OCI-LY1 (cell line): Measurements from ENCODE around the gene TBC1D5.

Experiments
- H2AFZ ChIP-seq: fragments of 200-600 bp; sonication (generic), shearing (Covaris generic); 2 replicates; pipeline ENCODE4 v1.6.0; 2014; ENCODE audit warnings: antibody characterized with exemption, mild to moderate bottlenecking, low read length
- H3F3A ChIP-seq: fragments of 200-600 bp; sonication (generic), shearing (Covaris generic); 2 replicates; pipeline ENCODE4 v1.6.0; 2014; ENCODE audit warnings: mild to moderate bottlenecking, antibody characterized with exemption, low read length, moderate library complexity; ENCODE audit not compliant: insufficient read depth
- H3K27ac ChIP-seq: fragments of 200-600 bp; sonication (generic); 2 replicates; pipeline ENCODE4 v1.5.1; 2014; ENCODE audit warnings: low read length, mixed run types, mild to moderate bottlenecking, low read depth; ENCODE audit not compliant: poor library complexity, severe bottlenecking
- H3K27me3 ChIP-seq: fragments of 200-600 bp; sonication (generic); 2 replicates; pipeline ENCODE4 v1.6.0; 2014; ENCODE audit warnings: antibody characterized with exemption, mild to moderate bottlenecking, low read length, moderate library complexity; ENCODE audit not compliant: insufficient read depth
- H3K36me3 ChIP-seq: fragments of 200-600 bp; sonication (generic); 2 replicates; pipeline ENCODE4 v1.6.1; 2014; ENCODE audit warnings: mild to moderate bottlenecking, antibody characterized with exemption, low read length, moderate library complexity, mixed read lengths; ENCODE audit not compliant: insufficient read depth
- H3K4me1 ChIP-seq: fragments of 200-600 bp; sonication (generic); 2 replicates; pipeline ENCODE4 v1.5.1; 2014; ENCODE audit warnings: mild to moderate bottlenecking, low read length, moderate library complexity; ENCODE audit not compliant: insufficient read depth, severe bottlenecking
- H3K4me2 ChIP-seq: fragments of 200-600 bp; sonication (generic), shearing (Covaris generic); 2 replicates; pipeline ENCODE4 v1.6.1; 2014; ENCODE audit warnings: low read length
- H3K4me3 ChIP-seq: fragments of 200-600 bp; sonication (generic); 2 replicates; pipeline ENCODE4 v1.5.1; 2014; ENCODE audit warnings: low read length, low read depth, mild to moderate bottlenecking, mixed read lengths; ENCODE audit not compliant: poor library complexity, severe bottlenecking
- H3K79me2 ChIP-seq: fragments of 200-600 bp; shearing (Covaris generic); 2 replicates; pipeline ENCODE4 v1.6.1; 2016; ENCODE audit warnings: mixed run types, low read length, mixed read lengths; ENCODE audit not compliant: insufficient read depth
- H3K9ac ChIP-seq: fragments of 200-600 bp; sonication (generic), shearing (Covaris generic); 2 replicates; pipeline ENCODE4 v1.6.1; 2014; ENCODE audit warnings: mild to moderate bottlenecking, low read length, mixed read lengths
- H3K9me2 ChIP-seq: fragments of 200-600 bp; sonication (generic), shearing (Covaris generic); 2 replicates; pipeline ENCODE4 v1.6.1; 2014; ENCODE audit warnings: low read depth, mild to moderate bottlenecking, low read length, mixed read lengths
- H3K9me3 ChIP-seq: fragments of 200-600 bp; shearing (Covaris generic); 2 replicates; pipeline ENCODE4 v1.6.1; 2014; ENCODE audit warnings: low read length, mixed read lengths
- H4K20me1 ChIP-seq: fragments of 200-600 bp; sonication (generic), shearing (Covaris generic); 2 replicates; pipeline ENCODE4 v1.6.0; 2016; ENCODE audit warnings: mild to moderate bottlenecking, low read length; ENCODE audit not compliant: insufficient read depth
- CTCF ChIP-seq: fragments of 200-600 bp; sonication (generic), shearing (Covaris generic); IDR thresholded peaks from 2 replicates; pipeline ENCODE4 v1.5.1; 2017; ENCODE audit warnings: mild to moderate bottlenecking, antibody characterized with exemption, low read length, moderate library complexity, mixed read lengths
- EZH2 ChIP-seq: fragments of 200-600 bp; sonication (generic), shearing (Covaris generic); IDR thresholded peaks from 2 replicates; pipeline ENCODE4 v1.8.0; 2017; ENCODE audit warnings: borderline replicate concordance, mixed run types, mild to moderate bottlenecking, antibody characterized with exemption, low read length, moderate library complexity, mixed read lengths

TBC1D5 gene

GRCh38 chr3:17387108-17387507, 355.3 kb downstream of the TBC1D5 start:
- no peaks in the 10 kb centered on the region for H3K4me1 ChIP-seq
- H3F3A ChIP-seq, result no peaks in the 10 kb centered on the region
- no peaks in the 10 kb centered on the region for H3K27me3 ChIP-seq
- no peaks in the 10 kb centered on the region for H3K79me2 ChIP-seq
- no peaks in the 10 kb centered on the region for H3K9me3 ChIP-seq
- no peak overlapping the region for H2AFZ ChIP-seq
- no peaks in the 10 kb centered on the region for H4K20me1 ChIP-seq
- no peak for TF ChIP-seq EZH2
- no peak for TF ChIP-seq CTCF
- peaks cover 10% of the 10 kb centered on the region; the same call in 1 of the 2 replicates for H3K36me3 ChIP-seq
- H3K9ac ChIP-seq, result no peak overlapping the region
- H3K4me3 ChIP-seq, result no peak overlapping the region
- H3K9me2 ChIP-seq, result no peaks in the 10 kb centered on the region
- no peak overlapping the region for H3K4me2 ChIP-seq
- H3K27ac ChIP-seq, result no peak overlapping the region

GRCh38 chr3:17386432-17386831, 356.0 kb downstream of the TBC1D5 start:
- H3F3A ChIP-seq, result no peaks in the 10 kb centered on the region
- H3K27me3 ChIP-seq, result no peaks in the 10 kb centered on the region
- no peaks in the 10 kb centered on the region for H3K9me2 ChIP-seq
- no peak overlapping the region for H3K4me3 ChIP-seq
- H3K27ac ChIP-seq, result no peak overlapping the region
- no peak for TF ChIP-seq EZH2
- no peak for TF ChIP-seq CTCF
- H3K9me3 ChIP-seq, result no peaks in the 10 kb centered on the region
- no peak overlapping the region for H3K9ac ChIP-seq
- H3K4me2 ChIP-seq, result no peak overlapping the region
- no peak overlapping the region for H2AFZ ChIP-seq
- H4K20me1 ChIP-seq, result no peaks in the 10 kb centered on the region
- H3K4me1 ChIP-seq, result no peaks in the 10 kb centered on the region
- no peaks in the 10 kb centered on the region for H3K79me2 ChIP-seq
- H3K36me3 ChIP-seq, result peaks cover 10% of the 10 kb centered on the region; the same call in 1 of the 2 replicates

- Histone ChIP-seq H3K9ac (no peak overlapping the region), H2AFZ (no peak overlapping the region), H3K36me3 (peaks cover 6% of the 10 kb centered on the region; the same call in 1 of the 2 replicates), H3K4me1 (no peaks in the 10 kb centered on the region), H3K4me2 (no peak overlapping the region), H3K27me3 (no peaks in the 10 kb centered on the region), H3K9me2 (no peaks in the 10 kb centered on the region), H3K27ac (no peak overlapping the region), H3K9me3 (no peaks in the 10 kb centered on the region), H3K4me3 (no peak overlapping the region), H3K79me2 (no peaks in the 10 kb centered on the region), H3F3A (no peaks in the 10 kb centered on the region), H4K20me1 (no peaks in the 10 kb centered on the region)
- TF ChIP-seq EZH2, result no peak
- TF ChIP-seq CTCF, result no peak
These were observed 357.7 kb downstream of the TBC1D5 start for GRCh38 chr3:17384567-17385296.
